Airway epithelial cell (primary cell): ENCODE results near the gene ADM2. TPM values are rescaled to one million over a fixed set of nuclear protein-coding genes. Genes with fewer than 3 reads are reported as not detected.

Source experiments
- total RNA-seq: library from RNA; depleted of rRNA; stranded (reverse); fragments of >200 nt; gene quantifications from 2 replicates; pipeline ENCODE4 v1.2.3, GENCODE V29; 2015

ADM2 gene
- 1.4 and 1.6 TPM in 2 replicates for total RNA-seq

GRCh38 chr22:50481440-50482106 is at the start of gene ADM2:
TSS of gene ADM2 (plus strand) at chr22:50481543. CDS start at chr22:50481848, 305 bp downstream.

GRCh38 chr22:50474710-50475651 is 6.4 kb upstream of the ADM2 start, which contains the start of gene SBF1:
TSS of gene SBF1 (minus strand) at chr22:50475035. CDS start at chr22:50474840, 195 bp downstream.

GRCh38 chr22:50486561-50487289 is 5.4 kb downstream of the ADM2 start, which contains the start of gene MIOX:
TSS of gene MIOX (plus strand) at chr22:50486859. CDS start at chr22:50486898, 39 bp downstream.

GRCh38 chr22:50507421-50507990 is 26.2 kb downstream of the ADM2 start, which contains the start of gene LMF2:
TSS of gene LMF2 (minus strand) at chr22:50507702. CDS start at chr22:50507675, 27 bp downstream.

GRCh38 chr22:50507991-50508884 is 26.9 kb downstream of the ADM2 start, which contains the start of gene NCAPH2:
TSS of gene NCAPH2 (plus strand) at chr22:50508224. CDS start at chr22:50508338, 114 bp downstream.

GRCh38 chr22:50525104-50525857 is 43.9 kb downstream of the ADM2 start, which contains the start of gene SCO2:
TSS of gene SCO2 (minus strand) at chr22:50525598. CDS start at chr22:50524411, 1,187 bp downstream.

GRCh38 chr22:50529897-50530579 is 48.7 kb downstream of the ADM2 start, which contains the start of gene TYMP:
TSS of gene TYMP (minus strand) at chr22:50530012. CDS start at chr22:50529709, 303 bp downstream.

Other genes starting within 250 kb of the ADM2 start
- gene TUBGCP6, start 236.5 kb upstream of the ADM2 start, total RNA-seq = 14.5 and 25.8 TPM in 2 replicates
- 26.7 and 37.4 TPM in 2 replicates for gene HDAC10, start 230.3 kb upstream of the ADM2 start, total RNA-seq
- gene MAPK12, start 219.9 kb upstream of the ADM2 start, total RNA-seq = 17.8 and 19.5 TPM in 2 replicates
- 3.5 and 7.8 TPM in 2 replicates for gene MAPK11, start 211.2 kb upstream of the ADM2 start, total RNA-seq
- gene PLXNB2, start 173.9 kb upstream of the ADM2 start, total RNA-seq = 184 and 221 TPM in 2 replicates
- 0.37 and 1.3 TPM in 2 replicates for gene DENND6B, start 154.5 kb upstream of the ADM2 start, total RNA-seq
- 45.2 and 49.7 TPM in 2 replicates for gene PPP6R2, start 138.2 kb upstream of the ADM2 start, total RNA-seq
- 62.7 and 82.7 TPM in 2 replicates for gene SBF1, start 6.5 kb upstream of the ADM2 start, total RNA-seq
- not detected in 2 replicates for gene MIOX, start 5.3 kb downstream of the ADM2 start, total RNA-seq
- gene LMF2, start 26.2 kb downstream of the ADM2 start, total RNA-seq = 46.5 and 55.9 TPM in 2 replicates
- 38.6 and 55.7 TPM in 2 replicates for gene NCAPH2, start 26.7 kb downstream of the ADM2 start, total RNA-seq
- 1.8 TPM in 1 of 2 replicates, not detected in the other for gene SCO2, start 44.1 kb downstream of the ADM2 start, total RNA-seq
- 41.4 and 51.3 TPM in 2 replicates for gene TYMP, start 48.5 kb downstream of the ADM2 start, total RNA-seq
- not detected in 2 replicates for gene KLHDC7B, start 64.4 kb downstream of the ADM2 start, total RNA-seq
- gene SYCE3, start 81.4 kb downstream of the ADM2 start, total RNA-seq = 1.1 TPM in 1 of 2 replicates, not detected in the other
- 1.1 and 1.5 TPM in 2 replicates for gene CPT1B, start 96.9 kb downstream of the ADM2 start, total RNA-seq
- 27.2 and 42.6 TPM in 2 replicates for gene CHKB, start 101.3 kb downstream of the ADM2 start, total RNA-seq
- 0.35 and 0.65 TPM in 2 replicates for gene MAPK8IP2, start 119.2 kb downstream of the ADM2 start, total RNA-seq
- 39.0 and 44.2 TPM in 2 replicates for gene ARSA, start 146.6 kb downstream of the ADM2 start, total RNA-seq
- 1.8 and 3.1 TPM in 2 replicates for gene SHANK3, start 191.3 kb downstream of the ADM2 start, total RNA-seq